GM13976 (cell line): Measurements from ENCODE around the gene DIMT1.

Experiments
- DNase-seq: peaks from one replicate; pipeline ENCODE4 v3.0.0; 2012; ENCODE audit warnings: low spot score
- in situ Hi-C: fragments of 300-500 bp; cut with MboI; formaldehyde crosslinking; loops from one replicate; pipeline ENCODE4 v1.12.0; 2022; ENCODE audit warnings: low sequenced_read_pairs, mixed read lengths, inconsistent platforms; ENCODE audit not compliant: unreplicated experiment
- TF ChIP-seq, protein P1 (sequence below): IDR thresholded peaks from 2 replicates; pipeline ENCODE4 v1.5.1; 2012; ENCODE audit warnings: borderline replicate concordance, mild to moderate bottlenecking; ENCODE audit not compliant: insufficient read depth; ENCODE audit errors: extremely low read depth, missing control alignments, control extremely low read depth

Gene DIMT1

GRCh38 chr5:62403411-62404250 lies at the start of gene DIMT1:
DIMT1 (minus strand) TSS chr5:62403905; CDS start chr5:62403772, 133 bp downstream.
- in situ Hi-C loops = no loop called here
- TF ChIP-seq, protein P1, sequence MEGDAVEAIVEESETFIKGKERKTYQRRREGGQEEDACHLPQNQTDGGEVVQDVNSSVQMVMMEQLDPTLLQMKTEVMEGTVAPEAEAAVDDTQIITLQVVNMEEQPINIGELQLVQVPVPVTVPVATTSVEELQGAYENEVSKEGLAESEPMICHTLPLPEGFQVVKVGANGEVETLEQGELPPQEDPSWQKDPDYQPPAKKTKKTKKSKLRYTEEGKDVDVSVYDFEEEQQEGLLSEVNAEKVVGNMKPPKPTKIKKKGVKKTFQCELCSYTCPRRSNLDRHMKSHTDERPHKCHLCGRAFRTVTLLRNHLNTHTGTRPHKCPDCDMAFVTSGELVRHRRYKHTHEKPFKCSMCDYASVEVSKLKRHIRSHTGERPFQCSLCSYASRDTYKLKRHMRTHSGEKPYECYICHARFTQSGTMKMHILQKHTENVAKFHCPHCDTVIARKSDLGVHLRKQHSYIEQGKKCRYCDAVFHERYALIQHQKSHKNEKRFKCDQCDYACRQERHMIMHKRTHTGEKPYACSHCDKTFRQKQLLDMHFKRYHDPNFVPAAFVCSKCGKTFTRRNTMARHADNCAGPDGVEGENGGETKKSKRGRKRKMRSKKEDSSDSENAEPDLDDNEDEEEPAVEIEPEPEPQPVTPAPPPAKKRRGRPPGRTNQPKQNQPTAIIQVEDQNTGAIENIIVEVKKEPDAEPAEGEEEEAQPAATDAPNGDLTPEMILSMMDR = no peak
- peak; percentile 96 for DNase-seq

DNA sequence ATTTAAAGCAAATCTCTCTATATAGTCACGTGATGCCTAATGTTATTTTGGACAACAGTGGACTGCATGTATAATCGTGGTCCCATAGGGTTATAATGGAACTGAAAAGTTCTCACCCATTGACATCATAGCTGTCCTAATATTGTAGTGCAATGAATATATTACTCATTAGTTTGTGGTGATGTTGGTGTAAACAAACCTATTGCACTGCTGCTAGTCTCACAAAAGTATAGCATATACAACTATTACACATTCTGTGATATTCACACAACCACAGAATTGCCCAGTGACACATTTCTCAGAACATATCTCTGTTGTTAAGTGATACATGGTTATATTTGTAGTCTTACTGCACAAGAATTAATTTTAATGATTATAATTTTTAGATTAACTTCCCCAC lies 46.6 kb upstream of the DIMT1 start:
- in situ Hi-C loops = loop anchor here (10.0 kb wide), 1 partner anchor 325 kb away; no protein-coding TSS in a partner anchor
- TF ChIP-seq, protein P1 = no peak
- DNase-seq = no peak

- in situ Hi-C loops = no loop called here
- no peak for DNase-seq
- TF ChIP-seq, protein P1 = no peak
Observed at GRCh38 chr5:62448528-62448927, 44.8 kb upstream of the DIMT1 start.

GRCh38 chr5:62432621-62433064 lies 28.9 kb upstream of the DIMT1 start:
- TF ChIP-seq, protein P1 = no peak
- in situ Hi-C loops = no loop called here
- no peak for DNase-seq

- in situ Hi-C loops = no loop called here
- TF ChIP-seq, protein P1 = no peak
- no peak for DNase-seq
Observed at GRCh38 chr5:62431735-62432620, 28.3 kb upstream of the DIMT1 start.

DNA sequence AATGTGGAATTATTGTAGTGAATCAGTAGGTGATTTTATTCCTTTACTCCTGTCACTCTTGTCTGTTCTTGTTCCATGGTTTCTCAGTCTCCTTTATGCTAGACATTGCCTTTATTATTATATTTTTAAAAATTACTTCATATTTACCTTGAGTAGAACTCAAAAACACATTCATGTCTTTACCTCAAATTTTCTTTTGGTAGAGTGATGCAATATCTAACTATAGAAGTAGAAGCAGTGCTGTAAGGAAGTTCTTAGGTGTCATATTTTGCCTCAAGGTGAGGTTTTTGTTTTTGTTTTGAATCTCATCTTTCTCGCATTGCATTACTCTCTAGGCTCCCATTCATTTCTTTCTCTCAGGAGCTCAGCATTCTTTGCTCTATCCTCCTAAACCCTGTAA lies 21.1 kb upstream of the DIMT1 start:
- DNase-seq = no peak
- TF ChIP-seq, protein P1 = no peak
- in situ Hi-C loops = no loop called here
